Stimulated activated CD8-positive, alpha-beta memory T cell treated with anti-CD3 and anti-CD28 coated beads, Interleukin-2, amount 100 ng/mL, for 1 hour (primary cell): ENCODE results near the gene TMUB1.

ENCODE experiments used
- DNase-seq, 2 donors: peaks; one replicate each; pipeline ENCODE4 v3.0.0-alpha.2; 2020; ENCODE audit warnings: low read depth in 2 of 2

TMUB1 gene

DNA sequence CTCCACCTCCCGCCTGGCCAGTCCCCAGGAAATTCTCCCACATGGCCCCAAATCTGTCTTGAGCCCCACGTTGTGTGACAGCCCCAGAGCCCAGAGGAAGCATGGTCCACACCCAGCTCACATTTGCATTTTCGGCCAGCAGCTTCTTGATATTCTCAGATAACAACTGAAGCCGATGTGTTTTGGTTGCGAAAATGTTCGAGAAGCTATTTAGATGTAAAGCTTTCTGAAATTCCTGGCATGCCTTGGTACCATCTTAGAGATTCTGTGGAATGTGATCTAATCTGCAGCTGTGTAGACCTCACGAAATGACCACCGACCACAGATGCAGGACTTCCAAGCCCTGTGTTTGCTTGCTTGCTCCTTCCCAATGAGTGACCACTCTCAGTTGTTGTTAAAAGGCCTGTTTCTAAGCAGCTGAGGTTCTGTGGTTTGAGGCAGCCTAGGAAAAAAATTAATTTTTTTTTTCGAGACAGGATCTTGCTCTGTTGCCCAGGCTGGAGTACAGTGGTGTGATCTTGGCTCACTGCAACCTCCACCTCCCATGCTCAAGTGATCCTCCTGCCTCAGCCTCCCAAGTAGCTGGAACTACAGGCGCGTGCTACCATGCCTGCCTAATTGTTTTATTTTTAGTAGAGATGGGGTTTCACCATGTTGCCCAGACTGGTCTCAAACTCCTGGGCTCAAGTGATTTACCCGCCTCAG is 15.1 kb downstream of the TMUB1 start:
- no peak for DNase-seq

GRCh38 chr7:151066273-151066974 is 16.9 kb downstream of the TMUB1 start:
- DNase-seq: no peak

GRCh38 chr7:151065516-151065915 is 17.8 kb downstream of the TMUB1 start:
- DNase-seq: no peak

GRCh38 chr7:151064993-151065392 is 18.3 kb downstream of the TMUB1 start:
- DNase-seq: no peak

- DNase-seq: no peak
Measured at GRCh38 chr7:151064454-151064853, 18.8 kb downstream of the TMUB1 start.

GRCh38 chr7:151063212-151063561 is 20.1 kb downstream of the TMUB1 start:
- DNase-seq: no peak

- no peak for DNase-seq
Measured at GRCh38 chr7:151062399-151063211, 20.7 kb downstream of the TMUB1 start.

- no peak for DNase-seq
Measured at GRCh38 chr7:151062111-151062398, 21.2 kb downstream of the TMUB1 start.

DNA sequence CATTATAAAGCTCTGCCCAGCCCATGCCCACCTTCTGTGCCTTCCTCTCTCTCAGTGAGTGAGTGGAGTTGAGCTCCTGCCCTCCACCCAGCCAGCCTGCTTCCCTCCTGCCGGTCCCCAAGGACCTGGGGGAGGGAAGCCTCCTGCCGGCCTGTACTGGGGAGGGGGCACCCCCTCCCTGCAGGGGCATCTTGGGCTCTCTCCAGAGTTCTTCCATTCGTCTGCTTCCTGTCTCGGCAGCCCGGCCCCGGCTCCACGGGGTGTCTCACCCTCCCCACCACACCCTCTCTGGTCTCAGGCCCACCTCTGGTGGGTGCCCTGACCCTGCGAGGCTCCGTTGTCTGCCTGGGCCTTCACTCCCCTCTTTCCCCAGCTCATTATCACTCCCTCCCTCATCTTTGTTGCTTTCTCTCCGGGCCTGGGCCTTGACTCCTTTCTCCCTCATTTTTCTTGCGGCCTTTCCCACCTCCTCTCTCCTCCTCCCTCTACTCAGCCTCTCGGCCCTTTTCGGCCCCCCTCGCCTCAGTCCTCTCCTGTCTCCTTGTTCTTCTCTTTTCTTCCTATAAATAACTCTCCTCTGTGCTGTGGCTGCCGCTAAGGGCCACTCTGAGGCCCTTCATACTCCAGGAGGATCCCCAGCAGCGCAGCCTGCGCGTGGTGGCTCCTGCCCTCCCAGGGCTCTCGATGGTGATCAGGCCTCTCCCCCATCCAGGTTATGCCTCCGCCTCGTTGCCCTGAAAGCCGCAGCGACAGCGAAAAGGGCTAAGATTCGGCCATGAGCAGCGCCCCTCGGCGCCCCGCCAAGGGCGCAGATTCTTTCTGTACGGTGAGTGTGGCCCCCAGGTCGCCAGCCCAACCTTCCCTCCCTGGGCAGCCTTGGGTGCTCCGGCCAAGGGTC is 21.8 kb downstream of the TMUB1 start:
- DNase-seq: no peak

DNA sequence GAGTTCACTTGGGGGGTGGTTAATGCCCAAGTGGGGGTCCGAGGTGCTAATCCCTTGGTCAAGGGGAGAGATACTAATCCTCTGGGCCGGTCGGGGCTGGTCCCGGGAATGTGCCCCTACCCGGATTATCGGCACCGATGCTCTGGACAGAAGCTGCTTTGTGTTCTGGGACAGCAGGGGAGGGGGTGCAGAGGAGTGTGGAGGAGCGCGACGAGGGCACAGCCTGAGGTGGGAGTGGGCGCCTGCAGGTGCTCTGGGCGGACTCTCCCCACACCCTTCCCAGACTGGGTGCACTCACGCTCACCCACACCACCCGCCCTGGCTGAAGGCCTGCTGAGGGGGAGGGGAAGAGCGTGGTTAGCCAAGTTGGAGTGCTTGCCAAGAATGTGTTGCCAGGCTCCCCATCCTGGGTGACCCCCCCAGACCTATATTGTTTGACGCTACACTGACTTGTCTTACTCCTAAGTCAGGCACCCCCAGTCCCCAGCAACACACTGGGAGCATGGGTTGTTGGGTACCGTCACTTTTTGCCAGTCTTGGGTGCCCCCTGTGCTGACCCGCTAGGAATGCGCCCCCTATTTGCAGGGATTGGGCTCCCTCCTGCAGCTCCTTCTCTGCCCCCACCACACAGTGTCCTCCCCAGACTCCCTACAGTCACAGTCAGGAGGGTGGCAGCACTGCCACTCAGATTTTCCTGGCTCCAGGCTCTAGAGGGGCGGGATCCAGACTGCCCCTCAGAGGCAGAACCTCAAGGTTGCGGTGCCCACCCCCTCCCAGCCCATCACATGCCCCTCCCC is 22.7 kb downstream of the TMUB1 start:
- no peak for DNase-seq

GRCh38 chr7:151060113-151060415 is 23.2 kb downstream of the TMUB1 start:
- DNase-seq: no peak

GRCh38 chr7:151059367-151060112 is 23.8 kb downstream of the TMUB1 start, which contains the start of gene SLC4A2:
TSS of gene SLC4A2 (plus strand) at chr7:151059589. CDS start at chr7:151061988, 2,399 bp downstream.
- DNase-seq: peak; percentile 49 to 52

DNA sequence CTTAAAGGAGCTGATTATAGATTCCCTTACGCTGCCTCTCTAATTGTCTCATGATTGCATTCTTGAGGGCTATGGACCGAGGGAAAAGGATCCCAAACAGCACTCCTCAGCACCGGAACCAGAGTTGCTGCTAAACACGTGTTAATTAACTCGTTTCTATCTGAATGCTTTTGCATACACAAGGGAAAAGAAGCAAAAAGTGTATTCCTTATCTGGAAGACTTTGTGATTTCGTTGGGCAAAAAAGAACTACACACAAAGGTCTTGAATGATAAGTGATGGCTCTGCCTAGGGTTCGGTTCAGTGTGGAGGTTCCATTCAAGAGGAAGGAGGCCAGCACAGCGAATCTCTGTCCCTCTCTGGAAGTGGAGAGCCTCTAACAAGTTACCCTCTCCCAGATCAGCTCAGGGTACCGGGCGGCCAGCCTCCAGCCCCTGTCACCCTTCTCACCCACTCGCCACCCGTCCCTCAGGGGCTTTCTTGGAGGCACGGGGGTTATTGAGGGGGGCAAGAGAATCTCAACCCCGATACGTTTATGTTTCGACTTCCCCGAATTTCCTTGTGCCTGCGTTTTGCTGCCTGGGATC is 24.4 kb downstream of the TMUB1 start:
- DNase-seq: no peak

- DNase-seq: peak; percentile 88 to 92
Measured at GRCh38 chr7:151057989-151058780, 25.1 kb downstream of the TMUB1 start.

DNA sequence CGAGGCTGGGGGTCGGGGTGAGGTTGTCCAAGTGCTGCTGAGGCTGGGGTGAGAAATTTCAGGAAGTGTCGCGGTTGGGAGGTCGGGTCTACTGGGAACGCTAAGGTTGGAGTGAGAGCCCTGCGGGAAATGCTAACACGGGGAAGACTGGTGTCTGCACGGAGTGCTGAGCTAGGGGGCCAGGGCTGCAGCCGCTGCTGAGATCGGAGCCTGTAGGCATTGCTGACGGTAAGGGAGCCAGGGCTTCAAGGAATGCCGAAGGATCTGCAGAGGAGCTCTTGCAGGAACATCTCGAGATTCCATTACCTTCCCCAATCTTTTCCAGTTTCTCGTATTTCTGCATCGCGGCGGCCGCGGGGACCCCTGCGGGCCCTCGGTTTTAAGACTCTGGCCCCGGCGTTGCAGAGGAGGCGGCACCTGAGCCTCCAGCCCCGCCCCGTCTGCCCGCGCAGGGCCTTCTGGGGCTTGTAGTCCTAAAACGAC is 25.7 kb downstream of the TMUB1 start, which contains the start of gene CDK5:
CDK5 (minus strand) TSS at position 392 of the 483 bp plus-strand sequence; CDS start at position 343, 49 bp downstream.
- no peak for DNase-seq

DNA sequence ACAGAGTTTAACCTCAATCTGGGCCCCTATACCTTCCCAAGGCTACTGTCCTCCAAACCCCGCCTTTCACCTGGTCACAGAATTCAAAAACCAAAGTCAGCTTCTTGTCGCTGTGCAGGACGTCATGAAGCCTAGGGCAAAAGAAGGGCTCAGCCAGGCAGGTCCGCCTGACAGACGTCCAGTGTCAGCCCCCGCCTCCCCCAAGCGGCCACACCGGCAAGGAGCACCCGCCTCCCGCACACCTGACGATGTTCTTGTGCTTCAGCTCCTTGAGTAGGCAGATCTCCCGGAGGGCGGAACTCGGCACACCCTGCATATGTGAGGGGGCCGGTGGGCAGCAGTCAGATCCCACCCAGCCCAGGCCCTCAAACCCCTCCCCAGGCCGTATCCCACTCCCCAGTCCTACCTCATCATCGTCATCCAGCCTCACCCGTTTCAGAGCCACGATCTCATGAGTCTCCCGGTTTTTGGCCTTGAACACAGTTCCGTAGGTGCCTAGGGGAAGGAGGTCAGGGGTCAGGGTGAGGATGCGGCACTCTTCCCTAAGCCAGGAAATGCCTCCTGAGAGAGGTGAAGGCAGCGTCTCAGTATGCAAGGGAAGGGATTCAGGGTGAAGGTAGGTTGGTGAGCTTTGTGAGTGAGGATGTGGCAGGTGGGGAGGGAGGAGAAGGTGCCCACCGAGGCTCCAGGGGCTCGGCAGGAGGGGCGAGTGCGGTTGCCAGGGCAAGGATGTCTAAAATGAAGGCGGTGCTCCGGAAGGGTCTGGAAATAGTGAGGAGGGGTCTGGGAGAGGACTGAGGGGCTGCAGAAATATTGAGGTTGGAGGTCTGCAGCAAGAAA is 26.4 kb downstream of the TMUB1 start:
- DNase-seq: no peak

GRCh38 chr7:151056283-151056665 is 27.0 kb downstream of the TMUB1 start:
- no peak for DNase-seq

GRCh38 chr7:151053751-151054150 is 29.5 kb downstream of the TMUB1 start:
- DNase-seq: no peak
